ENCODE measurements around the gene GCLC. TPM values are rescaled to one million over a fixed set of nuclear protein-coding genes. Genes with fewer than 3 reads are reported as not detected.

The GCLC gene
- total and polyA plus RNA-seq, 4 donors, result 13.2 to 40.0 (median 22.9) TPM

DNA sequence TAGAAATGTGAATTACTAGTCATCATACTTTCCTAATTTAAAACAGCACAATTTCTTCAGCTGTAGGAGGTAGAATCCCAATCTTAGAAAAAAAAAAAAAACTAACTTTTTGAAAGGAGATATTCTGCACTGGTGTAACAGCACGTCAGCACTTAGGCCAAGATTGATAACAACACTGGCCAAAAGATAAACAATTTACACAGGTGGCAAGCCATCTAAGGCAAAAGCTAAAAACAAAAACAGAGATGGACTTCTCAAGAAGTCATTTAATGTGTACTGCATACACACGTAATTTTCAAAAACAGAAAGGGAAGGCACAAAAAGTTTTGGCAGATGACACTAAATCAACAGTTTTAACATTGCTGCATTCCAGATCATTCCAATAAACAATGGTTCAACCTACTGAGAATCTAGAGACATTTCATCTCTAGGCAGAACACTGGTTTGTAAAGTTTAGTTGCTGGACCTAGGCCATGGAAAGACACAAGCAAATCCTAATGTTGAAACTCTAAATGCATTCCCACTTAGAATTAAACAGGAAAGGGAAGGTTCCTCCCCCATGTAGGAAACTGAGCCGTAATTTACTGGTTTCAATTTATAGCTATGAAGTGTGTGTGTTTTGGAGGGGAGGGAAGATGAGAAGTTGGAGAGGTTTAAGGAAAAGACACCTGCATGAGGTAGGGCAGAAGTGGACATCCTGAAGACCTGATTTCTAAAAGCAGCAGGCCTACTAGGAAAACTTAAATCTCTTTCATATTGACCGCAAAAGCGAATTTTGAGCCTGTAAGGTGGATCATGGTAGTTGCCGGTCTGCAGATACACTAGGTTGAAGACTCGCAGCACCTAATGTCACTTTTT, 1.3 kb downstream of the GCLC start:
- peaks cover 10 to 25% (median 19%) of the 10 kb centered on the region in 5 donors for H3K4me1 ChIP-seq (ENCODE audit: control insufficient read depth in 5 of 5, insufficient read depth in 5 of 5, low read length in 5 of 5)
- no peaks in the 10 kb centered on the region for H3K36me3 ChIP-seq (ENCODE audit: control insufficient read depth in 4 of 4, insufficient read depth in 4 of 4, low read length in 4 of 4)
- TF ChIP-seq, protein P1, sequence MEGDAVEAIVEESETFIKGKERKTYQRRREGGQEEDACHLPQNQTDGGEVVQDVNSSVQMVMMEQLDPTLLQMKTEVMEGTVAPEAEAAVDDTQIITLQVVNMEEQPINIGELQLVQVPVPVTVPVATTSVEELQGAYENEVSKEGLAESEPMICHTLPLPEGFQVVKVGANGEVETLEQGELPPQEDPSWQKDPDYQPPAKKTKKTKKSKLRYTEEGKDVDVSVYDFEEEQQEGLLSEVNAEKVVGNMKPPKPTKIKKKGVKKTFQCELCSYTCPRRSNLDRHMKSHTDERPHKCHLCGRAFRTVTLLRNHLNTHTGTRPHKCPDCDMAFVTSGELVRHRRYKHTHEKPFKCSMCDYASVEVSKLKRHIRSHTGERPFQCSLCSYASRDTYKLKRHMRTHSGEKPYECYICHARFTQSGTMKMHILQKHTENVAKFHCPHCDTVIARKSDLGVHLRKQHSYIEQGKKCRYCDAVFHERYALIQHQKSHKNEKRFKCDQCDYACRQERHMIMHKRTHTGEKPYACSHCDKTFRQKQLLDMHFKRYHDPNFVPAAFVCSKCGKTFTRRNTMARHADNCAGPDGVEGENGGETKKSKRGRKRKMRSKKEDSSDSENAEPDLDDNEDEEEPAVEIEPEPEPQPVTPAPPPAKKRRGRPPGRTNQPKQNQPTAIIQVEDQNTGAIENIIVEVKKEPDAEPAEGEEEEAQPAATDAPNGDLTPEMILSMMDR (IDR thresholded peaks at IDR 0.05; ENCODE audit: control extremely low read depth, extremely low read depth), result no peak
- peaks cover 0 to 3% (median 0%) of the 10 kb centered on the region in 4 donors for H3K9me3 ChIP-seq (ENCODE audit: control insufficient read depth in 4 of 4, insufficient read depth in 3 of 4, low read length in 3 of 4)
- H3K9ac ChIP-seq (ENCODE audit: insufficient read depth in 1 of 2, low read length in 2 of 2), result peak overlapping the region in 1 of 2 donors; percentile 58
- 12 to 17% methylated on average over 7 of the region's 7 CpGs for WGBS, 2 donors
- H3K27me3 ChIP-seq (ENCODE audit: control insufficient read depth in 3 of 3, insufficient read depth in 3 of 3, low read length in 2 of 3), result peaks cover 0 to 3% (median 0%) of the 10 kb centered on the region in 3 donors
- ATAC-seq (ENCODE audit: insufficient read depth, low FRiP score) (no peak), DNase-seq (peak in 2 of 3 donors; percentile 56 to 57)
- H3K4me3 ChIP-seq, result peak overlapping the region; percentile 82
- peak overlapping the region; percentile 93 to 99 for H3K27ac ChIP-seq (ENCODE audit: low read depth in 1 of 2, low read length in 1 of 2)

DNA sequence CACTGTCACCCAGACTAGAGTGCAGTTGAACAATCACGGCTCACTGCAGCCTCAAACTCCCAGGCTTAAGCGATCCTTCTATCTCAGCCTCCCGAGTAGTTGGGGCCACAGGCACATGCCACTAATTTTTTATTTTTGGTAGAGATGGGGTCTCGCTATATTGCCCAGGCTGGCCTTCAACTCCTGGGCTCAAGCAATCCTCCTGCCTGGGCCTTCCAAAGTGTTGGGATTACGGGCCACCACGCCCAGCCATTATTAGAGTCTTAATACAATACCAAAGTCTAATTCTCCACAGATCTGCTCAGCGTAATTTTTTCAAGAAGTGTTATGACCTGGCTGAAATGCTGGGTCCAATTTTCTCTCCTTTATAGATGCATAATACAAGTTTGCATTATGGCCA, 3.0 kb downstream of the GCLC start:
- 97 to 99% methylated on average over 7 of the region's 7 CpGs for WGBS, 2 donors

GRCh38 chr6:53540129-53540692, 4.7 kb downstream of the GCLC start:
- Histone ChIP-seq H3K36me3 (ENCODE audit: control insufficient read depth in 4 of 4, insufficient read depth in 4 of 4, low read length in 4 of 4) (no peaks in the 10 kb centered on the region), H3K9ac (ENCODE audit: insufficient read depth in 1 of 2, low read length in 2 of 2) (no peak overlapping the region), H3K27me3 (ENCODE audit: control insufficient read depth in 3 of 3, insufficient read depth in 3 of 3, low read length in 2 of 3) (peaks cover 0 to 2% (median 0%) of the 10 kb centered on the region in 3 donors), H3K9me3 (ENCODE audit: control insufficient read depth in 4 of 4, insufficient read depth in 3 of 4, low read length in 3 of 4) (peaks cover 0 to 3% (median 0%) of the 10 kb centered on the region in 4 donors), H3K4me3 (no peak overlapping the region), H3K27ac (ENCODE audit: low read depth in 1 of 2, low read length in 1 of 2) (no peak overlapping the region), H3K4me1 (ENCODE audit: control insufficient read depth in 5 of 5, insufficient read depth in 5 of 5, low read length in 5 of 5) (peaks cover 10 to 14% (median 12%) of the 10 kb centered on the region in 5 donors)
- 72 to 79% methylated on average over 4 of the region's 4 CpGs for WGBS, 2 donors
- DNase-seq (no peak), ATAC-seq (ENCODE audit: insufficient read depth, low FRiP score) (no peak)
- TF ChIP-seq, protein P1 (IDR thresholded peaks at IDR 0.05; ENCODE audit: control extremely low read depth, extremely low read depth), result no peak

More for the DNA sequence above, 3.0 kb downstream of the GCLC start:
- H3K9me3 ChIP-seq (ENCODE audit: control insufficient read depth in 4 of 4, insufficient read depth in 3 of 4, low read length in 3 of 4), result peaks cover 0 to 3% (median 0%) of the 10 kb centered on the region in 4 donors
- no peak overlapping the region for H3K9ac ChIP-seq (ENCODE audit: insufficient read depth in 1 of 2, low read length in 2 of 2)
- ATAC-seq (ENCODE audit: insufficient read depth, low FRiP score), result no peak
- no peaks in the 10 kb centered on the region for H3K36me3 ChIP-seq (ENCODE audit: control insufficient read depth in 4 of 4, insufficient read depth in 4 of 4, low read length in 4 of 4)
- peaks cover 0 to 5% (median 0%) of the 10 kb centered on the region in 3 donors for H3K27me3 ChIP-seq (ENCODE audit: control insufficient read depth in 3 of 3, insufficient read depth in 3 of 3, low read length in 2 of 3)
- DNase-seq, result no peak
- peaks cover 10 to 16% (median 12%) of the 10 kb centered on the region in 5 donors for H3K4me1 ChIP-seq (ENCODE audit: control insufficient read depth in 5 of 5, insufficient read depth in 5 of 5, low read length in 5 of 5)
- TF ChIP-seq, protein P1 (IDR thresholded peaks at IDR 0.05; ENCODE audit: control extremely low read depth, extremely low read depth), result no peak
- no peak overlapping the region for H3K4me3 ChIP-seq
- no peak overlapping the region for H3K27ac ChIP-seq (ENCODE audit: low read depth in 1 of 2, low read length in 1 of 2)
